ENCODE results near the gene TRAPPC10.
"Not testable (repeated sequence)": the region's sequence is repeated elsewhere in the genome, so short reads cannot be mapped to it uniquely, and the experiment has no call there.

TRAPPC10 gene

DNA sequence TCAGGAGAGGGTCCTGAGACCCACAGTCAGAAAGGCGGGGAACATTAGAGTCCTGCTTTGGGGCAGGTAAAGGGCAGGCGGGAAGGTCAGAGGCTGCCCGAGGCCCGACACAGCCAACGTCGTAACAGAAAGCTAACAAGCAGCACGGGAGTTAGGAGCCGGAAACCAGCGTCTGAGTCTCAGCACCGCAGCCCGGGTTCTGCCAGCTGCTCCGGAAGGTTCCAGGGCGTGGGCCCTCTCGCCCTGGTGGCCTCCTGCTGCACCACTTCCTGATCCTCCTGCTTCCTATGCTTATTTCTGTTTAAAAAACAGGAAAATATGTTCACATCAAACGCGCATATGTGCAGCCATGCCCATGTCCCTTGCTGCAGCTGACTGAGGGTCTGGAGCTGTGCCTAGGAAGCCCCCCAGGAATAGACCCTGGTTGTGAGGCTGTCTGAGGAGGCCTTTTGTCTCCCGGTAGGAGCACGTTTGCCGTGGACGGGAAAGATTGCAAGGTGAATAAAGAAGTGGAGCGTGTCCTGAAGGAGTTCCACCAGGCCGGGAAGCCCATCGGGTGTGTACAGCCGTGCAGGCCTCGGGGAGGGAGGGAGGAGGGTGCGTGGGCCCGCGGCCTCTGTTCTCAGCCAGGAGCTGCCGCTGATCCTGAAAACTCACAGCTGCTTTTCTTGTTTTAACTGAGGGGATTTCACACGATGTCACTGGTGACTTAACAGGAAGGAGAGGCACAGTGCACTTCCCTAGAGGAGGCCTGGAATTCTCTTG lies 127.9 kb downstream of the TRAPPC10 start:
- not testable (repeated sequence) for DNase-seq (ENCODE audit: low read depth in 2 of 2, low spot score in 1 of 2)

DNA sequence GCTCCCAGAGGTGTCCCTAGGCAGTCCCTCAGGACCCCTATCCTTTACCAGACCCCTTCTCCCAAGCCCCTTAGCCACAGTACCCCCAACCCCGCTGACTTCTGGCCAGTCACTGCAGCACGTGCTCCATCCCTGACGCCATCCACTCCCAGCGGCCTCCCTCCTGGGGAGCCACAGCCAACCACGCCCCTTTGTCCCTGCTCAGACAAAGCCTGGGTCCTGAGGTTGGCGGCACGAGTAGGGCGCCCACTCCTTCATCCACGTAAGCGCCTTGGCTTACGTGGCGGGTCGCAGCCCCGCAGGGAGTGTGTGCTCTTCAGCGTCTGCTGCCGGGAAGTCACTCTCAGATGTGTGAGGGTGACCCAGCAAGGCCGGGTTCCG lies 128.4 kb downstream of the TRAPPC10 start:
- DNase-seq (ENCODE audit: low read depth in 2 of 2, low spot score in 1 of 2), result not testable (repeated sequence)

DNA sequence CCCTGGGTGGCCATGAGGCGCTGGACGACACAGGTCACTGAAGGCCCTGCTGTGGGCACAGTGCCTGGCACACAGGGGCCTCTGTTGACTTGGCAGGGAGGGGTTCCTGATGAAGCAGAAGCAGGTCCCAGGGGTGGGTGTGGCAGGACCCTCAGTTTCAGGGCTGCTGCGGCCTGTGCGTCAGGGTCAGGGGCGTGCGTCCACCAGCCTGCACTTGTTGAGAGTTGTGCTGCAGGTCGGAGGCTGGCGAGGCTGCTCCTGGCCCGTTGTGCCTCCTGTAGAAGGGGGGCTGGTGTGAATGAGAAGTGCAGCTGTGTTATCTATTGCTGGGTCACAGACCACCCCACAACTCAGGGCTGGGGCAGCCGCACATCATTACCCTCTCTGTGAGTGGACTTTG lies 130.4 kb downstream of the TRAPPC10 start:
- DNase-seq (ENCODE audit: low read depth in 2 of 2, low spot score in 1 of 2), result not testable (repeated sequence)

DNA sequence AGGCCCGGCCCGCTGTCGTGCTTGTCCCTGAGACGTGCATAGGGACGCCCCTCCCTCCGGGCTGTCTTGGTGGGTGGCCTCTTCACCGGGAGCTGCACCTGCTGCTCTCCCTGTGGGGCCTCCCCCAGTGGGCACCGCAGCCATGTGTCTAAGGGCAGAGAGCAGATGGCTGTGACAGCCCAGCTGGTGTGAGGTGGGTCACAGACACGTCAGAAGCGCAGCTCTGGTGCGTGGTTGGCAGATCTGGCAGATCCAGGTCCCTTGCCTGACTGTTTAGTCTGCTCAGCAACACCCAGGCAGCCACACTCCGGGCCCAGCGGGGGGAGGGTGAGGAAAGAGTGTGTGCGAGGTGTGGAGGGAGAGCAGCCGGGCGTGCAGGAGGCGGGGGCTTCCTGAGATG lies 131.3 kb downstream of the TRAPPC10 start:
- DNase-seq (ENCODE audit: low read depth in 2 of 2, low spot score in 1 of 2), result not testable (repeated sequence)

DNA sequence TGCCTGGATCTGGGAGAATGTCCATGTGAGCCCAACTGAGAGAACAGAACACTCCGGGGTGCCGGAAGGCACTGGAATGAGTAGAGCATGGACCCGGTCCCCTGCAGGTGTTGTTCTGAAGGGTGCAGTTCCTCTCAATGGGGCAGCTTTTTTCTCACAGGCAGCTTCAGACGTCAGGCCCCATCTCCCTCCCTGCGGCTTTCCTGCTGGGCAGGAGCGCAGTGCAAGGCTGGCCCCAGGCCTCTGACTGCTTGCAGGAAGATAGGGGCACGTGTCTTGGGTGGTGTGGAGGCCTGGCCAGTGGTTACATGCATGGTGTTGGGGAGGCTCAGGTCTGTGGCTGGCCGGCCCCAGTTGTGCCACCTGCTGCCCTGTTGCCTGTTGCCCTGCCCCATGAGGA lies 131.9 kb downstream of the TRAPPC10 start:
- DNase-seq (ENCODE audit: low read depth in 2 of 2, low spot score in 1 of 2), result not testable (repeated sequence)

DNA sequence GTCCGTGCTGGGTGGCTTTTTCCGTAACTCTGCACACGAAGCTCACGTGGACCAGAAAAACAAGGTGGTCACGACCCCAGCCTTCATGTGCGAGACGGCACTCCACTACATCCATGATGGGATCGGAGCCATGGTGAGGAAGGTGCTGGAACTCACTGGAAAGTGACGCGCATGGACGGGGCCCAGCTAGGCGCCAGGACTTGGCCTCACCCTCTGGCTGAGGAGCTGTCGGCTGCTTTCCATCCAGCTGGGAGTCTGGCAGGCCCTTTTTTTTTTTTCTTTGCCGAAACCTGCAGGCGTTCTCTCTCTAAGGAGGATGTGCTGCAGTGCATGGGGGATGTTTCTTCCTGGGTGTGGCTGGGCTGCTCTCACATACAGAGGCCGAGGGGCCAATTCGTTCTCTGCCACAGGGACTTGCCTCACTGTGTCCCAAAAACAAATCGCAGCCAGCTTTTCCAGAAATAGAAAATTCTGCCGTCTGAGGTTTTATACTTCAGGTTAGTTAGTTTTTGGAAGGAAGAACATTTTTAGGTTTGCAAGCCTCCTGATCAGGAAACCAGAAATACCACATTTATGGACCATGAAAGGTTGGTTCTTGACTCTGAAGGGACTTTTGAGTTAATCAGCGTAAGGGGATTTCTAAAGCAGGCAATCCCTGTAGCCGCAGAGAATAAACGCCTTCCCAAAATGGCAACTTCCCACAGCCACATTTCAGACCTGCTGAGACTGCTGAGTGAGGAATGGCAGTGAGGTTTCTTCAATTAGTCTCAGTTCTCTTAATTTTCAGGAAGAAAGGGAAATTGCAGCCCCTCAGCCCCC lies 132.9 kb downstream of the TRAPPC10 start:
- not testable (repeated sequence) for DNase-seq (ENCODE audit: low read depth in 2 of 2, low spot score in 1 of 2)

DNA sequence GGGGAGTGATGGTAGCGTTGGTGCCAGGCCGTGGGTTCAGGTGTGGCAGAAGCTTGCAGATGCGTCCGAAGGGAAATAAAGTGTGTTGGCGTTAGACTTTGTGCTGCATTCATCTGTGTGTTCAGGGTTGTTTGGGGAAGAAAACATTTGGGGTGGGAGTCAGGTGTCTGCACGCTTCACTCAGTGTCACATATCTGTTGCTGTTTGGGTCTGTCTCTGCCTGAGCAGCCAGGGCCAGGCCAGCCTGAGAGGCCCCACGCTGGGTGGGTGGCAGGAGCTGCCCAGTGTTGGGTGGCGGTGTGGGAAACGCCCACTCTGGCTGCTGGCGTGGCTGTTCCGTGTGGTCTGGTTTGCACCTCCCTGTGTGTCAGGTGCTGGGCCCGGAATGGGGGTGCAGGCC lies 133.5 kb downstream of the TRAPPC10 start:
- not testable (repeated sequence) for DNase-seq (ENCODE audit: low read depth in 2 of 2, low spot score in 1 of 2)

DNA sequence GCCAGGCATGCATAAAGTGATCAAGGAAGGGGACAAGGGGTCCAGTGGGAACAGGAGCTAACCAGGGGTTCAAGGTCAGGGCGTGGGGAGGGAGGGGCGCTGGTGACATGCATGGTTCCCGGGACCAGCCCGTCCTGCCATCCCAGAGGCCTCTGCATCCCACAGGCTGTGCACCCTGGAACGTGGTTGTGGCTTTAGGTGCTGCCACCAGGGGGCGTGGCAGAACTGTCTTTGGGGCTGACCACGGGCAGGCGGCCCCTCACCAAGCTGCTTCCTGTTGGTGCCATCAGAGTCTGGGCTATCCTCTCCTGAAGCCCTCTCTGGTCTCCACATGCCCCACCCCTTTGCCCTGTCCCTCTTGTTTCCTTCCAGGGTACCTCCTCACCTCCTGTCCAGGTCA lies 135.0 kb downstream of the TRAPPC10 start:
- not testable (repeated sequence) for DNase-seq (ENCODE audit: low read depth in 2 of 2, low spot score in 1 of 2)

DNA sequence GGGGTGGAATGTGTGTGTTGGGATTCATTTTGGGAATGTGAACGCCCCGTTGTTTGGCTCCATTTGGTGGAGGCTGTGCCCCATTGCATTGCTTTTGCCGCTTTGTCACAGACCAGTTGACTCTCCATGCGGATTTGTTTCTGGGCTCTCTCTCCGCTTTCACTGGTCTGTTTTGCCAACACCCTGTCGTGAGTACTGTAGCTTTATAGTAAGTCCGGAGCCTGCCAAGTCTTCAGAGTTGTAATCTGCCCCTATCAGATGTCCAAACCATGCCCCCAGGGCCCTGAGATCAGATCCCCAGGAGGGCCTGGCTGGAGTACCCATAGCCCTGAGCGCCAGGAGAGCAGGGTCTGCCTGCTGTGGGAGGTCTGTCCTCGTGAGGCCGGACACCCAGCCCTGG lies 138.1 kb downstream of the TRAPPC10 start:
- DNase-seq (ENCODE audit: low read depth in 2 of 2, low spot score in 1 of 2), result not testable (repeated sequence)

DNA sequence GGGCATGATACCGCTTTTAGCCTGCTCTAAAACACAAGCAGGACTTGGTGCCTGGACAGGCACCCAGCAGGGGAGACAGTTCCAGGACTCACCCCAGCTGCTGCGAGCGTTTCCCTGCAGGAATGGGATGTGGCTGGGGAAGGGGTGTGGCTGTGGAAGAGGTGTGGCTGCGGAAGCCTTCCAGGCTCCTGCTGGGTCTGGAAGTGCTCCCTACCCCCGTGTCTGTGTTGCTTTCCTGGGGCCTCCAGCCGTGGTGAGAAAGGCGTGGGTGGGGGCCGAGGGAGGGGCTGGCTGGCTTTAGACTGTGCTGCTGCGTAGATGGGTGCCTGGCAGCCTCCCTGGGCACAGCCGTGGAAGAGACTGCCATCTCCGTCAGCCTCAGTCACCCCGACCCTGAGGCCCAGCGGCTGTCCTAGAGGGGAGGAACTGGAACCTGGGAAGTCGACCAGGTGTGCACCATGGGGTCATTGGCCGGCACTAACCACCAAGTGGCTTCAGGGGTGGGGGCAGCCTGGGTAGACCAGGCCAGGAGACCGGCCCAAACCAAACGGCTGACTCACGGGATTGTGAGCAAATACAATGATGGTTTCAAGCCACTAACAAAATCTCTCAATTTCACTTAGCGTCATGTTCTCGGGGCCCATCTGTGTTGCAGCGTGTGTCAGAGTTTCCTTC lies 141.2 kb downstream of the TRAPPC10 start:
- DNase-seq (ENCODE audit: low read depth in 2 of 2, low spot score in 1 of 2), result not testable (repeated sequence)

DNA sequence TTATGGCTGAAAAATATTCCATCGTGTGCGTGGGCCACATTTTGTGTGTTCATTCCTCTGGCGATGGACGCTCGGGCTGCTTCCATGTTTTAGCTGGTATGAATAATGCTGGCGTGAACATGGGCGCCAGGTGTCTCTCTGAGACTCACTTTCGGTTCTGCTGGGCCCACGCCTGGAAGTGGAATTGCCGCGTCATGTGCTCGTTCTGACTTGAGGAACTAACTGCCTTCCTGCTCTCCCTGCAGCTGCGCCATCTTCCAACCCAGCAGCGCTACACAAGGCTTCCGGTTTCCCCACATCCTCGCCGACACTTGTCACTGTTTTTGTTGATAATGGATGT lies 141.8 kb downstream of the TRAPPC10 start:
- not testable (repeated sequence) for DNase-seq (ENCODE audit: low read depth in 2 of 2, low spot score in 1 of 2)

DNA sequence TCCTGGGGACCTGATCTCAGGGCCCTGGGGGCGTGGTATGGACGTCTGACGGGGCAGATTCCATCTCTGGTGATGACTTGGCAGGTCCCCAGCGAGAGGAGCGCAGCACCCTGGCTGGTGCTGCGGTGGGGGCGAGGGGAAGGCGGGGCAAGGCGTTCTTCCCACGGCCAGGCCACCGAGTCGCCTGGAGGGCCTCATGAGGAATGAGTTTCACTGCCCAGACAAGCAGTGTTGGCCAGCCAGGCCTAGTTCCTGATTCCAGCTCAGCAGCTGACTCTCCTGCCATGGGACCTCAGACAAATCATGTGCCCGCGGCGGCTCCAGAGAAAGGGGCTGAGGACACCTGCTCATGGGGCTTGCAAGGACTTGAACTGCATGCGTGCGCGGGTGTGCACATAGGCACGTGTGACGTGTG lies 142.7 kb downstream of the TRAPPC10 start:
- DNase-seq (ENCODE audit: low read depth in 2 of 2, low spot score in 1 of 2), result not testable (repeated sequence)

DNA sequence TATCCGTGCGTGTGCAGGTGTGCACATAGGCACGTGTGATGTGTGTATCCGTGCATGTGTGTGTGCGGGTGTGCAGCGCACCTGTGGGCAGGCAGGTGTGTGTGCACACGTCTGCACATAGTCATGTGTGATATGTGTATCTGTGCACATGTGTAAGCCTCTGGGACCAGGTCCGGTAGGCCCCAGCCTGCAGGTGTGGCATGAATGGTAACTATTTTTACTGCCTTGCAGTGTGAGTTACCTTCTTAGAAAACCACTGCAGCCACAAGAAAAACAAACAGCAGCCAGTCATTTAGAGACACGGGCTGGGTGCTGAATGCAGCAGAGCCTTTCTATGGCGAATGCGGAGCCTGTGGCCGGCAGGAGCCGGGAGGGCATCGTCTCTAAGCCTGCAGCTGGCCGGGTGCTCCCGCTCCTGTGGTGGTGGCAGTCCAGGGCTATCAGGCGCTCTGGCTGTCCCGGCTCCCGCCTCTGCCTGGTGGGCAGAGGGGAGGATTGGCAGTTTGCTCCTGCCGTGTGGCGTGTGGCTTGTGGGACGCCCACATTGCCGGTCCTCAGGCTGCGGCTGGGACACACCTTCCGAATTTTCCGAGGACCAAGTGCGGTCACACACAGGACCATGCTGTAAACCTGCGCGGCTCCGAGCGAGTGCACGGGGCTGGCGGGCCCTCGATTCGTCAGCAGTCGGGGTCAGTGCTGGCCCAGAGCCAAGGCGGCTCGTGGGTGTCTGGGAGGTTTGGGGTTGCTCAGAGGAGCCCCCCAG lies 143.3 kb downstream of the TRAPPC10 start:
- DNase-seq (ENCODE audit: low read depth in 2 of 2, low spot score in 1 of 2), result not testable (repeated sequence)

DNA sequence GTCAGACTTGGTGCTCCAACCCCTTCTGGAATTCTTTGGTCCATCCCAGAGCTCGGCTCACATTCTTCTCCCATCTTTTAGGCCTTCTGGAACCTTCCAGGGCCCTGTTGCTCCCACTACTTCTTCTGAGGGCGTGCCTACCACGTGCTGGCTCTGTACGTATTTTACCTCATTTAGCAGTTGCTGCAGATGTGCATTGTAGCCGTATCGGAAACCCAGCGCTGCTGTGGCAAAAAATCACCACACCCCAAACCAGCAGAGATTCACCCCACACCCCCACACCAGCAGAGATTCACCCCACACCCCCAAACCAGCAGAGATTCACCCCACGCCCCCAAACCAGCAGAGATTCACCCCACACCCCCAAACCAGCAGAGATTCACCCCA lies 143.9 kb downstream of the TRAPPC10 start:
- DNase-seq (ENCODE audit: low read depth in 2 of 2, low spot score in 1 of 2), result not testable (repeated sequence)
